Measurements from ENCODE around the gene CYTL1. TPM values are rescaled to one million over a fixed set of nuclear protein-coding genes. Genes with fewer than 3 reads are reported as not detected.
"Not testable (repeated sequence)": the region's sequence is repeated elsewhere in the genome, so short reads cannot be mapped to it uniquely, and the experiment has no call there.

Gene CYTL1
- total and polyA plus RNA-seq, 5 donors from 2014 or later = 0.54 TPM; not detected in 4

GRCh38 chr4:4996935-4997334 lies 22.3 kb downstream of the CYTL1 start:
- H3K27me3 Mint-ChIP-seq = peaks cover 37% of the 10 kb centered on the region
- H3K9me3 ChIP-seq (ENCODE audit: control insufficient read depth in 2 of 2, low read length in 2 of 2); ATAC-seq (ENCODE audit: low read depth in 2 of 2); H3K4me3 ChIP-seq (ENCODE audit: low read depth, low read length); H3K4me3 Mint-ChIP-seq; H3K27ac Mint-ChIP-seq; DNase-seq; H3K9me3 Mint-ChIP-seq; H3K4me1 Mint-ChIP-seq; H3K36me3 Mint-ChIP-seq; H3K4me1 ChIP-seq (ENCODE audit: control insufficient read depth, insufficient read depth, low read length, poor library complexity, severe bottlenecking); H3K36me3 ChIP-seq (ENCODE audit: control insufficient read depth, insufficient read depth, low read length); H3K27me3 ChIP-seq (ENCODE audit: control insufficient read depth, insufficient read depth, low read length); H3K27ac ChIP-seq (ENCODE audit: insufficient read depth, low read length, poor library complexity, severe bottlenecking): not testable (repeated sequence)

DNA sequence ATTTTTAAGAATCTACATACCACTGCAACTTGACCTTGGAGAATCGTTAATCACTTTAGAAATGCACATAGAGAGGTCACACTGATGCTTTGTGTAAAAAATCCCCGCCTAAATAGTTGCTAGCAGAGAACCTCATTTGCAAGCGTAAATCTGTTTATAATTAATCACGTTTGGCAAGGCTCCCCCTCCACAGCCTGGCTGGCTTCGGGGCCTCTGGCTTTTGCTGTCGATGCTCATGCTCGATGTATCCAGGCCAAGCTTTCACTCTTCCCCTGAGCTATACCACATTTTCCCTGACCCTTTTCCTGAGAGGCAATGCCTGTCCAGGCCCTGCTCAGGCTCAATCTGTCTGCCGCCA lies 23.4 kb downstream of the CYTL1 start:
- no peak overlapping the region for H3K27ac Mint-ChIP-seq
- Histone ChIP-seq H3K4me1 (ENCODE audit: control insufficient read depth, insufficient read depth, low read length, poor library complexity, severe bottlenecking) (no peaks in the 10 kb centered on the region), H3K27me3 (ENCODE audit: control insufficient read depth, insufficient read depth, low read length) (no peaks in the 10 kb centered on the region), H3K9me3 (ENCODE audit: control insufficient read depth in 2 of 2, low read length in 2 of 2) (no peaks in the 10 kb centered on the region), H3K36me3 (ENCODE audit: control insufficient read depth, insufficient read depth, low read length) (no peaks in the 10 kb centered on the region), H3K4me3 (ENCODE audit: low read depth, low read length) (no peak overlapping the region), H3K27ac (ENCODE audit: insufficient read depth, low read length, poor library complexity, severe bottlenecking) (no peak overlapping the region)
- ATAC-seq (ENCODE audit: low read depth in 2 of 2) (no peak), DNase-seq (no peak)
- peaks cover 0 to 1% (median 0%) of the 10 kb centered on the region in 7 donors for H3K9me3 Mint-ChIP-seq
- H3K27me3 Mint-ChIP-seq = peaks cover 34% of the 10 kb centered on the region
- H3K4me3 Mint-ChIP-seq = no peak overlapping the region
- H3K4me1 Mint-ChIP-seq = peaks cover 0 to 2% (median under 1%) of the 10 kb centered on the region in 4 donors
- H3K36me3 Mint-ChIP-seq = no peaks in the 10 kb centered on the region

DNA sequence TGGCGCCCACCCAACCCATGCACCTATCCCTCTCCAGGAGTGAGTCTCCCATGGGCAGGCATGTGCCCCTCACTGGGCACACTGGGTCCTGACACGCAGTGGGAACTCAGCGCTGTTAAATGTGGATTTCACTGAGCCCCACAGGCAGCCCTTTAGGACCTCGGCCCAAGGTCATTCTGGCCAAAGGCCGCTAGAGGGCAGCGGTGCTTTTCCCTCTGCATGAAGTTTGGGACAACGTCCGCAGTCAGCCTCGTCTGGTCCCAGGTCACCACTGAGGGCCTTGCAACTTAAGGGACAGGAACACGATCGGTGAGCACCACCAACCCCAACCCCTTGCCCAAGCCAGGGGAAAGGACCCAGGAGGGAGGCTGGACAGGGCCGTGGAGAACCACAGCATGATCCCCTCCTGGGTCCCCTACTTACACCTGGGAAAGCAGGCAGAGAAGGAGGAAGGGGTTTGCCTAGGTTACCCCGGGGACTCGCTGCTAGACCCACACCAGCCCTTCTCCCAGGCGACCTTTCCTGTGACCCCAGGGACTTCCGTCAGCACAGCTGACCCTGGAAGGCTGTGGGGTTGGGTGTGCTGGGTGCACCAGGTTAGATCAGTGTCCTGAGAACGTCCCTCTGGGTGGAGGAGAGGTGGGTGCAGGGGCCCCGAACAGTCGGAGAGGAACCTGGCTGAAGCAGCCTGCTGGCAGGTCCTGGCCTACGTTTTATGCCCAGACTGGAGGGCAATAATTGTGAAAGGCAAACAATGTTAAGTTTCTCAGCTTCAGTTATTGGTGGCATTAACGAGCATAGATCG lies 24.0 kb downstream of the CYTL1 start:
- Mint-ChIP-seq H3K9me3 (peaks cover 0 to 2% (median 0%) of the 10 kb centered on the region in 7 donors), H3K27ac (no peak overlapping the region), H3K4me1 (peaks cover 0 to 2% (median under 1%) of the 10 kb centered on the region in 4 donors), H3K4me3 (no peak overlapping the region), H3K36me3 (no peaks in the 10 kb centered on the region), H3K27me3 (peaks cover 31% of the 10 kb centered on the region)
- H3K27me3 ChIP-seq (ENCODE audit: control insufficient read depth, insufficient read depth, low read length) = no peaks in the 10 kb centered on the region
- no peak overlapping the region for H3K27ac ChIP-seq (ENCODE audit: insufficient read depth, low read length, poor library complexity, severe bottlenecking)
- DNase-seq (peak in 2 of 3 donors; percentile 18 to 34), ATAC-seq (ENCODE audit: low read depth in 2 of 2) (peak in 1 of 2 donors; percentile 34)
- no peaks in the 10 kb centered on the region for H3K4me1 ChIP-seq (ENCODE audit: control insufficient read depth, insufficient read depth, low read length, poor library complexity, severe bottlenecking)
- H3K36me3 ChIP-seq (ENCODE audit: control insufficient read depth, insufficient read depth, low read length) = no peaks in the 10 kb centered on the region
- no peaks in the 10 kb centered on the region for H3K9me3 ChIP-seq (ENCODE audit: control insufficient read depth in 2 of 2, low read length in 2 of 2)
- no peak overlapping the region for H3K4me3 ChIP-seq (ENCODE audit: low read depth, low read length)

DNA sequence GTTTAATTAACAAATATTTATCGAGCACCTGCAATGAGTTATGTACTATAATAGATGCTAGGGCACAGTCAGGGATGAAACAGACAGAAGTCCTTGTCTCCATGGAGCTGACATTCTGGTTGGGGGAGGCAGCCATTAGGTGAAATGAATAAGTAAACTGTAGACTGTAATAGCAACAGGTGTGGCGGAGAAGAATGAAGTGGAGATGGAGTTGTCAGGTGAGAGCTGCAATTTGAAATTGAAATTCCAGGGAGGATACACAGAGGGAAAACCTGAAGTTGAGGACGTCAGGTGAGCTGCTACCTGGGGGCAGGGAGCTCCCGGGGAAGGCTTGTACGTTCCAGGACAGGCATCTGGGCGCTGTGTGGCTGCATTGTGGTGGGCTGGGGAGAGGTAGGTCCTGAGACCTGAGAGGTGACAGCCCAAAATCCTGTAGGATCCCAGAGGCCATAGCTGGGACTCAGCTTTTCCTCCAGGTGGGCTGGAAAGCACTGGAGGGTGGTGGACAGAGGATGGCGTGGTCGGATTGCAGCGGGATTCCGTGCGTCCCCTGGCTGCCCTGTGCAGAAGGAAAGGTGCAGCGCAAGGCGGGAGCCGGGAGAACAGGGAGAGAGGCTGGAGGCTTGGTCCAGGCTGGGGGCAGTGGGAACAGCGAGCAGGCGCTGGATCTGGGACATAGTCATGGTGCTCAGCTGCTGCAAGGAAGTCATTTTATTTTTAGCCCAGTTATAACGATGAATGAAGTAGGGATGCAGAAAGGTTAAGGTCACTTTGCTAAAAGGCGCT lies 24.8 kb downstream of the CYTL1 start:
- peaks cover 26% of the 10 kb centered on the region for H3K27me3 Mint-ChIP-seq
- H3K9me3 Mint-ChIP-seq = peaks cover 0 to 3% (median 0%) of the 10 kb centered on the region in 7 donors
- DNase-seq (no peak), ATAC-seq (ENCODE audit: low read depth in 2 of 2) (no peak)
- peaks cover 0 to 2% (median under 1%) of the 10 kb centered on the region in 4 donors for H3K4me1 Mint-ChIP-seq
- H3K4me3 Mint-ChIP-seq = no peak overlapping the region
- no peaks in the 10 kb centered on the region for H3K27me3 ChIP-seq (ENCODE audit: control insufficient read depth, insufficient read depth, low read length)
- H3K4me1 ChIP-seq (ENCODE audit: control insufficient read depth, insufficient read depth, low read length, poor library complexity, severe bottlenecking) = no peaks in the 10 kb centered on the region
- no peak overlapping the region for H3K27ac ChIP-seq (ENCODE audit: insufficient read depth, low read length, poor library complexity, severe bottlenecking)
- no peaks in the 10 kb centered on the region for H3K9me3 ChIP-seq (ENCODE audit: control insufficient read depth in 2 of 2, low read length in 2 of 2)
- no peak overlapping the region for H3K27ac Mint-ChIP-seq
- no peak overlapping the region for H3K4me3 ChIP-seq (ENCODE audit: low read depth, low read length)
- H3K36me3 Mint-ChIP-seq = no peaks in the 10 kb centered on the region
- no peaks in the 10 kb centered on the region for H3K36me3 ChIP-seq (ENCODE audit: control insufficient read depth, insufficient read depth, low read length)

DNA sequence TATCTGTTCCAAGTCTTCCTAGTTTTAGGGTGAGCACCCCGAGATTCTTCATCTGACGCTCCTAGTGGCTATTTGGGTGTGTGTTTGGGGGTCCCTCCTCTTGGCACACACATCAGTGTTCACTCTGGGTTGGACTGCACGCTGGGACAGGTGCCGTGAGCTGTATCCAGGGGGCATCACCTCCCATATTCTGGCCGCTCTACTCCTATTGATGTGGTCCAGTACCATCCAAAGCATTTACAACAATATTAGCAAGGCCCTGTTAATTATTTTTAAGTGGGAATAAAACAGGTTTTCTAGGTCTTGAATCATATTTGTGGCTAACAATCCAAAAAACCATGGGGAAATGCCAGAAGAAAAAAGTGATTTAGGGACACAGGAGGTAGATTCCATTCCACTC lies 26.4 kb downstream of the CYTL1 start:
- no peaks in the 10 kb centered on the region for H3K36me3 Mint-ChIP-seq
- H3K9me3 ChIP-seq (ENCODE audit: control insufficient read depth in 2 of 2, low read length in 2 of 2) = no peaks in the 10 kb centered on the region
- DNase-seq (no peak), ATAC-seq (ENCODE audit: low read depth in 2 of 2) (no peak)
- no peaks in the 10 kb centered on the region for H3K36me3 ChIP-seq (ENCODE audit: control insufficient read depth, insufficient read depth, low read length)
- H3K9me3 Mint-ChIP-seq = peaks cover 0 to 3% (median 0%) of the 10 kb centered on the region in 7 donors
- H3K27me3 ChIP-seq (ENCODE audit: control insufficient read depth, insufficient read depth, low read length) = no peaks in the 10 kb centered on the region
- no peak overlapping the region for H3K4me3 ChIP-seq (ENCODE audit: low read depth, low read length)
- peaks cover 0 to 2% (median under 1%) of the 10 kb centered on the region in 4 donors for H3K4me1 Mint-ChIP-seq
- peaks cover 13% of the 10 kb centered on the region for H3K27me3 Mint-ChIP-seq
- no peak overlapping the region for H3K27ac Mint-ChIP-seq
- H3K4me3 Mint-ChIP-seq = no peak overlapping the region
- no peaks in the 10 kb centered on the region for H3K4me1 ChIP-seq (ENCODE audit: control insufficient read depth, insufficient read depth, low read length, poor library complexity, severe bottlenecking)
- no peak overlapping the region for H3K27ac ChIP-seq (ENCODE audit: insufficient read depth, low read length, poor library complexity, severe bottlenecking)

- ATAC-seq (ENCODE audit: low read depth in 2 of 2) (no peak), DNase-seq (no peak)
- Mint-ChIP-seq H3K4me3 (no peak overlapping the region), H3K9me3 (peaks cover 0 to 3% (median 0%) of the 10 kb centered on the region in 7 donors), H3K27ac (no peak overlapping the region), H3K4me1 (peaks cover 0 to 2% (median under 1%) of the 10 kb centered on the region in 4 donors), H3K27me3 (peaks cover 9% of the 10 kb centered on the region), H3K36me3 (no peaks in the 10 kb centered on the region)
- Histone ChIP-seq H3K4me3 (ENCODE audit: low read depth, low read length) (no peak overlapping the region), H3K27me3 (ENCODE audit: control insufficient read depth, insufficient read depth, low read length) (no peaks in the 10 kb centered on the region), H3K4me1 (ENCODE audit: control insufficient read depth, insufficient read depth, low read length, poor library complexity, severe bottlenecking) (no peaks in the 10 kb centered on the region), H3K27ac (ENCODE audit: insufficient read depth, low read length, poor library complexity, severe bottlenecking) (no peak overlapping the region), H3K9me3 (ENCODE audit: control insufficient read depth in 2 of 2, low read length in 2 of 2) (no peaks in the 10 kb centered on the region), H3K36me3 (ENCODE audit: control insufficient read depth, insufficient read depth, low read length) (no peaks in the 10 kb centered on the region)
Measured at GRCh38 chr4:4991541-4992099, 27.6 kb downstream of the CYTL1 start.

GRCh38 chr4:4990857-4991540 lies 28.3 kb downstream of the CYTL1 start:
- Histone ChIP-seq H3K4me1 (ENCODE audit: control insufficient read depth, insufficient read depth, low read length, poor library complexity, severe bottlenecking) (no peaks in the 10 kb centered on the region), H3K4me3 (ENCODE audit: low read depth, low read length) (no peak overlapping the region), H3K9me3 (ENCODE audit: control insufficient read depth in 2 of 2, low read length in 2 of 2) (no peaks in the 10 kb centered on the region), H3K36me3 (ENCODE audit: control insufficient read depth, insufficient read depth, low read length) (no peaks in the 10 kb centered on the region), H3K27ac (ENCODE audit: insufficient read depth, low read length, poor library complexity, severe bottlenecking) (no peak overlapping the region), H3K27me3 (ENCODE audit: control insufficient read depth, insufficient read depth, low read length) (no peaks in the 10 kb centered on the region)
- H3K36me3 Mint-ChIP-seq = no peaks in the 10 kb centered on the region
- H3K4me1 Mint-ChIP-seq = peaks cover 0 to 2% (median 0%) of the 10 kb centered on the region in 4 donors
- H3K4me3 Mint-ChIP-seq = no peak overlapping the region
- peaks cover 7% of the 10 kb centered on the region for H3K27me3 Mint-ChIP-seq
- DNase-seq (no peak), ATAC-seq (ENCODE audit: low read depth in 2 of 2) (no peak)
- no peak overlapping the region for H3K27ac Mint-ChIP-seq
- H3K9me3 Mint-ChIP-seq = peaks cover 0 to 3% (median 0%) of the 10 kb centered on the region in 7 donors
